ENCODE results near the gene ALDH1A1. TPM values are rescaled to one million over a fixed set of nuclear protein-coding genes. Genes with fewer than 3 reads are reported as not detected.

The ALDH1A1 gene
- total RNA-seq, 1 donor from 2014 or later: 10.9 TPM

DNA sequence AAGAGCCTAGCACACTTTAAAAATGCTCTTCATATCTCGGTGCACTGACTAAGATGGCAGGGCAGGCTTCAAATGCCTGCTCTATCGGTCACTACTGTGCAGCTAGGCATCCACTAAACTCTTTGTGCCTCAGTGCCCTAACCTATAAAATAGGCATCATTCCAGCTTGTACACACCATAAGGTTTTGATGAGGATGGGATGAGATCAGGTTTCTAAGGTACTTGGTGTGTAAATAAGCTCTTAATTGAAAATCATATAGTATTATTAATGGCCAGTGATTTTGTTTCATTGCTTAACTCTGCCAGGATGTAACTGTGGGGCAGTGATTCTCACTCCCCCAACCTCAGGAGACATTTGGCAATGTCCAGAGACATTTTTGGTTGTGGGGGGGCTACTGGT lies 78.5 kb downstream of the ALDH1A1 start:
- H3K4me3 Mint-ChIP-seq: no peak overlapping the region
- H3K4me1 Mint-ChIP-seq: peaks cover 23% of the 10 kb centered on the region
- no peak for DNase-seq (ENCODE audit: low spot score in 2 of 2, unreplicated experiment in 2 of 2)
- no peak overlapping the region for H3K27ac Mint-ChIP-seq
- TF ChIP-seq, protein P1, sequence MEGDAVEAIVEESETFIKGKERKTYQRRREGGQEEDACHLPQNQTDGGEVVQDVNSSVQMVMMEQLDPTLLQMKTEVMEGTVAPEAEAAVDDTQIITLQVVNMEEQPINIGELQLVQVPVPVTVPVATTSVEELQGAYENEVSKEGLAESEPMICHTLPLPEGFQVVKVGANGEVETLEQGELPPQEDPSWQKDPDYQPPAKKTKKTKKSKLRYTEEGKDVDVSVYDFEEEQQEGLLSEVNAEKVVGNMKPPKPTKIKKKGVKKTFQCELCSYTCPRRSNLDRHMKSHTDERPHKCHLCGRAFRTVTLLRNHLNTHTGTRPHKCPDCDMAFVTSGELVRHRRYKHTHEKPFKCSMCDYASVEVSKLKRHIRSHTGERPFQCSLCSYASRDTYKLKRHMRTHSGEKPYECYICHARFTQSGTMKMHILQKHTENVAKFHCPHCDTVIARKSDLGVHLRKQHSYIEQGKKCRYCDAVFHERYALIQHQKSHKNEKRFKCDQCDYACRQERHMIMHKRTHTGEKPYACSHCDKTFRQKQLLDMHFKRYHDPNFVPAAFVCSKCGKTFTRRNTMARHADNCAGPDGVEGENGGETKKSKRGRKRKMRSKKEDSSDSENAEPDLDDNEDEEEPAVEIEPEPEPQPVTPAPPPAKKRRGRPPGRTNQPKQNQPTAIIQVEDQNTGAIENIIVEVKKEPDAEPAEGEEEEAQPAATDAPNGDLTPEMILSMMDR (IDR thresholded peaks at IDR 0.05; ENCODE audit: unreplicated experiment): no peak
- H3K9me3 Mint-ChIP-seq: peaks cover 20% of the 10 kb centered on the region
- H3K27me3 Mint-ChIP-seq (ENCODE audit: low read depth): no peaks in the 10 kb centered on the region
- H3K36me3 Mint-ChIP-seq: peaks cover 7% of the 10 kb centered on the region

DNA sequence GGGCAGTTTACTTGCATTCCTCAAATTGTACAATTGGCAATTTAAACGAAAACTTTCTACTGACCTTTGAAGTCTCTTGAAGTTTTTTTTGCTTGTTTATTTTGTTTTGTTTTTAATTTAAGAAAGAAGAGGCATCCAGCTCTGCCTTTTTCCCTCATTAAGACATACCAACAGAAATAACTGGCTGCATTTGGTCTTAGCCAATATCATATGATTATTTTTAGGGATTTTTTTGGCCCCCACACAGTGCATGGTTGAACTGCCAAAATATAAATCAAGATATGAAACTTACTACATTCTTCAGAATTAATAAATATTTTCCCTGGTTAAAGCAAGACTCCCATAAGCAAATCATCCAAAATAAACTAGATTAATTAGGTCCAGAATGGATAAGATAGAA lies 79.4 kb downstream of the ALDH1A1 start:
- peaks cover 23% of the 10 kb centered on the region for H3K4me1 Mint-ChIP-seq
- TF ChIP-seq, protein P1 (IDR thresholded peaks at IDR 0.05; ENCODE audit: unreplicated experiment): no peak
- DNase-seq (ENCODE audit: low spot score in 2 of 2, unreplicated experiment in 2 of 2): no peak
- peaks cover 4% of the 10 kb centered on the region for H3K36me3 Mint-ChIP-seq
- H3K9me3 Mint-ChIP-seq: peaks cover 12% of the 10 kb centered on the region
- H3K27me3 Mint-ChIP-seq (ENCODE audit: low read depth): no peaks in the 10 kb centered on the region
- no peak overlapping the region for H3K27ac Mint-ChIP-seq
- no peak overlapping the region for H3K4me3 Mint-ChIP-seq

DNA sequence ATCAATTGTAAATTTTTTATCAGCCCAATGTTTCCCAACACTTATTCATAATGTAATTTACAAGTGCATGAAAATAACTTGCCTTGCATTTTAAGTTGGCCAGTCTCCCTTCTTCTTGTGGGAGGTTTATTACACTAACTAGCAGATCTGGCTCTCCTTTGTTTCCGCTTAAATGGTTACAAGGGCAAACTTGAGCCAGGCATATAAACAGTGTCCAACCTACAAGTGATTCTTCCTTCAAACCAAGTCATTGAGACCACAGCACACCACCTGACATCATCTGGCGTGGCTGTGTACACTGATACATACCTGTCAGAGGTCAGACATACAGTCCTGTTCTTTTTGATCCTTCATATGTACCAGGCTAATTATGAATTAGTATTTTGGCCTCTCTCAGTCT lies 80.1 kb downstream of the ALDH1A1 start:
- Mint-ChIP-seq H3K27me3 (ENCODE audit: low read depth) (peaks cover 1% of the 10 kb centered on the region), H3K27ac (no peak overlapping the region), H3K36me3 (peaks cover 2% of the 10 kb centered on the region), H3K9me3 (peaks cover 10% of the 10 kb centered on the region), H3K4me1 (peaks cover 23% of the 10 kb centered on the region), H3K4me3 (no peak overlapping the region)
- TF ChIP-seq, protein P1 (IDR thresholded peaks at IDR 0.05; ENCODE audit: unreplicated experiment): no peak
- no peak for DNase-seq (ENCODE audit: low spot score in 2 of 2, unreplicated experiment in 2 of 2)

DNA sequence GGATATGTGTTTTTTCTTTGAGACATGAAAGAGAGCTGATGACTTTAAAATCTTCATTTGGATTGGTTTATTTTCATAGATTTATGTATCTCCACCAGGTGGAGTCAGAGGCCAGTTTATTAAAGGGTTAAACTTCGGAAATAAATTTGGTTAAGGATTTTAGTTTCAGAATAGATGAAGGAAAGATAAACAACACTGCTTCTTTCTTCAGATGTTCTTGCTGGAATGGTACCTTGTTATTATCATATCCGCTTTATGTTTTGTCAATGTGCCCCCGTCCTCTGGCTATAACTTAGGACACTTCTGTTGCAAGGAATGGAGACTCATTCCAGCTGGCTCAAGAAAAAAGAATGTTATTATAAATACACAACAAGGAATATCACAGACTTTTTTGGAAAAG lies 81.2 kb downstream of the ALDH1A1 start:
- no peak overlapping the region for H3K27ac Mint-ChIP-seq
- H3K4me1 Mint-ChIP-seq: peaks cover 23% of the 10 kb centered on the region
- H3K9me3 Mint-ChIP-seq: peaks cover 12% of the 10 kb centered on the region
- no peak for DNase-seq (ENCODE audit: low spot score in 2 of 2, unreplicated experiment in 2 of 2)
- TF ChIP-seq, protein P1 (IDR thresholded peaks at IDR 0.05; ENCODE audit: unreplicated experiment): peak; percentile 44
- H3K36me3 Mint-ChIP-seq: peaks cover 6% of the 10 kb centered on the region
- H3K4me3 Mint-ChIP-seq: no peak overlapping the region
- H3K27me3 Mint-ChIP-seq (ENCODE audit: low read depth): peaks cover 1% of the 10 kb centered on the region

DNA sequence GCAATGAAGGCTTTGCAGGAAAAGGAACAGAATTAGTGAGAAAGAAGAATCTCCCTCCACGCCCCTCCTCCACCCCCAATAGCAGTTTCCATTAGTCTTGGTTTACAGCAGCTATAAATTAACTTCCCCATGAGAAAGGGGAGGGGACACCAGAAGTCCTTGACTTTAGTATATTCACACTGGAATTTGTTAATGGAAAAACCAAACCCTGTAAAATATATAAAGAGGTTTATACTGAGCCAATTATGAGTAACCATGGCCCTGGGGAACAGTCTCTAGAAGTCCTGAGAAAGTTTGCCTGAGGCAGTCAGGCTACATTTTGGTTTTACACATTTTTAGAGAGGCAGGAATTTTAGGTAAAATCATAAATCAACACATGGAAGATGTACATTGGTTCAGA lies 88.5 kb downstream of the ALDH1A1 start:
- no peak overlapping the region for H3K4me3 Mint-ChIP-seq
- peaks cover 12% of the 10 kb centered on the region for H3K4me1 Mint-ChIP-seq
- peaks cover 8% of the 10 kb centered on the region for H3K27me3 Mint-ChIP-seq (ENCODE audit: low read depth)
- H3K27ac Mint-ChIP-seq: no peak overlapping the region
- no peak for DNase-seq (ENCODE audit: low spot score in 2 of 2, unreplicated experiment in 2 of 2)
- TF ChIP-seq, protein P1 (IDR thresholded peaks at IDR 0.05; ENCODE audit: unreplicated experiment): no peak
- H3K36me3 Mint-ChIP-seq: peaks cover 6% of the 10 kb centered on the region
- H3K9me3 Mint-ChIP-seq: peaks cover 20% of the 10 kb centered on the region

All from mesothelial cell of epicardium (in vitro differentiated cells).